GM12891 (cell line): ENCODE measurements around the gene LYSMD1.

Experiments
- POLR2A ChIP-seq: IDR thresholded peaks from 2 replicates; pipeline ENCODE4 v1.6.1; 2011; ENCODE audit warnings: low read depth, low read length, control low read depth
- POLR2AphosphoS5 ChIP-seq: IDR thresholded peaks from 2 replicates; pipeline ENCODE4 v1.6.1; 2011; ENCODE audit warnings: low read depth, low read length, control low read depth
- SPI1 ChIP-seq: IDR thresholded peaks from 2 replicates; pipeline ENCODE4 v1.6.1; 2011; ENCODE audit warnings: low read depth, low read length, control low read depth
- TAF1 ChIP-seq: IDR thresholded peaks from 2 replicates; pipeline ENCODE4 v1.6.1; 2011; ENCODE audit warnings: low read depth, low read length, control low read depth

DNA sequence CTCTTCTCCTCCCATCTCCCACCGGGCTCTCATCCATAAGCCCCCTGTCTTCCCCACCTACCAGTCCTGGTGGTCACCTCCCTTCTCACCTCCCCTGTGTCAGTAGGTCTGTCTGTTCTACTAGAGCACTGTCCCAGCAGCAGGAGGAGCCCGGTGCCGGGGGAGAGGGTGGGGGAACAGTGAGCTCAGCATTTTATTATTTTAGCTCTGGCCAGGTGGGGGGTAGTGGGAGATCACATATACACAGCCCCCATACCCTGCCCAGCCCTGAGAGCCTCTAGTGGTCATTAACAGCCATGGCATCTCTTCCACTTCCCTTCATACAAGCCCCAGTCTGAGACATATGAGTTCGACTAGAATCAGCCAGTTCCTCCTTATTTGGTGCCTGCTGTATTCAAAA, 10.2 kb upstream of the LYSMD1 start, which contains the start of gene TMOD4:
- no peak for TF ChIP-seq TAF1
- TF ChIP-seq POLR2A: no peak
- no peak for TF ChIP-seq POLR2AphosphoS5
- TF ChIP-seq SPI1: peak; percentile 52
